ENCODE results near the gene NHLH2.

Gene NHLH2

GRCh38 chr1:115837341-115837739, 3.6 kb downstream of the NHLH2 start:
- TF ChIP-seq, protein P1, sequence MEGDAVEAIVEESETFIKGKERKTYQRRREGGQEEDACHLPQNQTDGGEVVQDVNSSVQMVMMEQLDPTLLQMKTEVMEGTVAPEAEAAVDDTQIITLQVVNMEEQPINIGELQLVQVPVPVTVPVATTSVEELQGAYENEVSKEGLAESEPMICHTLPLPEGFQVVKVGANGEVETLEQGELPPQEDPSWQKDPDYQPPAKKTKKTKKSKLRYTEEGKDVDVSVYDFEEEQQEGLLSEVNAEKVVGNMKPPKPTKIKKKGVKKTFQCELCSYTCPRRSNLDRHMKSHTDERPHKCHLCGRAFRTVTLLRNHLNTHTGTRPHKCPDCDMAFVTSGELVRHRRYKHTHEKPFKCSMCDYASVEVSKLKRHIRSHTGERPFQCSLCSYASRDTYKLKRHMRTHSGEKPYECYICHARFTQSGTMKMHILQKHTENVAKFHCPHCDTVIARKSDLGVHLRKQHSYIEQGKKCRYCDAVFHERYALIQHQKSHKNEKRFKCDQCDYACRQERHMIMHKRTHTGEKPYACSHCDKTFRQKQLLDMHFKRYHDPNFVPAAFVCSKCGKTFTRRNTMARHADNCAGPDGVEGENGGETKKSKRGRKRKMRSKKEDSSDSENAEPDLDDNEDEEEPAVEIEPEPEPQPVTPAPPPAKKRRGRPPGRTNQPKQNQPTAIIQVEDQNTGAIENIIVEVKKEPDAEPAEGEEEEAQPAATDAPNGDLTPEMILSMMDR (IDR thresholded peaks at IDR 0.05) = no peak

DNA sequence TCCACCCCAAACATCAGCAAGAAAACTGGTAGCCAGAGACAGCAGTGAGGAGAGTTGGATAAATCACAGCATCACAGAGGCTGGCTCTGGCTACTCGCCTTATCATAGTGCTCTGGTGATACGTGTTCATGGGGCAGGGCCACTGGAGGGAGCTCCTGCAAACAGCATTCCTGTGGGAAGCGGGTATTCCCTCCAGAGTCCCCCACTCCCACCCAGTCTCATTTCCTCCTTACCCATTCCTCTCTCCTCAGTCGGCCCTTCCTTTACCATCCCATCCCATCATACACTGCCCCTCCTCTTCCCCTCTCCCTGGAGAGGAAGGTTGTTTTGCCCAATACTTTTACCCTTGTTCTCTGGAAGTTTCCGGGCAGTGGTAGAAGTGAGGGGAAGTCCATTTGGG, 7.1 kb downstream of the NHLH2 start:
- TF ChIP-seq, protein P1 (IDR thresholded peaks at IDR 0.05) = no peak

- TF ChIP-seq, protein P1 (IDR thresholded peaks at IDR 0.05) = no peak
Measured at GRCh38 chr1:115832651-115833050, 8.3 kb downstream of the NHLH2 start.

DNA sequence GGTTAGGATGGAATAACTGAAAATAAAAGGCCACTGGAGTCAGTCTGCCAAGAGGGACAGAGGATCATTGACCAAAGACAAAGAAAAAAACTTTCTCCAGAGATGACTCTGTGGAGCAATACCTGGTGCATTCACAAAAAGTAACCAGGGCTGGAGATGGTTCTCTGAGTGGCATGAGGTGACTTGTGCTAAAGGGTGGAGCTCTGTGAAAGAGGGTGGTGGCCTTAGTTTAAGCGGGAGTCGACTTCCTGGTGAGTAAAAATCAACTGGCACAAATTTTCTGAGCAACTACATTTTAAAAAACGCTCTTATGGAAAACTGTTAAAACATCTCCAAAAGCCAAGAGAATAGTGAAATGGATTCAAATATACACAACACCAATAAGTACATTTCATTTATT, 10.0 kb downstream of the NHLH2 start:
- TF ChIP-seq, protein P1 (IDR thresholded peaks at IDR 0.05) = no peak

- TF ChIP-seq, protein P1 (IDR thresholded peaks at IDR 0.05) = no peak
Measured at GRCh38 chr1:115829947-115830346, 11.0 kb downstream of the NHLH2 start.

DNA sequence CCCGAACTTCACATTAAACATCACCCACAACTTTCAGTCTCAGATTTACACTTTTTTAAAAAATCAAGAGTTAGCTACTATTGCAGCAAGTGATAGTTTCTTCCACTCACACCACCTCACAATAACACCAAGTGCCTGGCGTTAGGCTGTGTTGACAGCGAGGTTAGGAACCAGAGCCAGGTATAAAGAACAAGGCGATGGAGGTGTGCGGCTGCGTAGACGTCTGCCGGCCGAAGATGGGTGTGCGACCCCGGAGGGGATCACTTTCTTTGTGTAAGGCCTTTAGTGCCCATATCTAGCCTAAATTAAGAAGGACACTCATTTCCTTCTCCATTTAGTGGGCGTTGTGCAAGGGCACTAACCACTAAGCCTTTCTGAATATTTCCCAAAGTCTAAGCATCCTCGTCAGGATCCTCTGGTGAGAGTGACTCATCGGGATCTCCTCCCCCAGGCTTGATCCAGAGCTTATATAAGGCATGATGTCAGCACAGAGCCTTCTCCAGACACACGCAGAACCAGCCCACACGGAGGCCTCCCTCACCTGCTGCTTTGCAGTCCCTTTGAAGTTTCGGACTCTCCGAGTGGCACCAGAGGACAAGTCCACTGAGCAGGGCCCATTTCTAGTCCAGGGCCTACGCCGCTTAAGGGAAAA, 11.8 kb downstream of the NHLH2 start:
- TF ChIP-seq, protein P1 (IDR thresholded peaks at IDR 0.05) = no peak

GRCh38 chr1:115828101-115829022, 12.6 kb downstream of the NHLH2 start:
- TF ChIP-seq, protein P1 (IDR thresholded peaks at IDR 0.05) = no peak
